NT2/D1 (cell line): Measurements from ENCODE around the gene EIF4G3.

ENCODE experiments used
- YY1 ChIP-seq: IDR thresholded peaks from 2 replicates; pipeline ENCODE4 v1.6.1; 2011; ENCODE audit not compliant: insufficient read length, insufficient read depth
- ZNF274 ChIP-seq: IDR thresholded peaks from 2 replicates; pipeline ENCODE4 v1.6.1; 2011; ENCODE audit warnings: mild to moderate bottlenecking, low read depth, low read length

- no peak for TF ChIP-seq ZNF274
- no peak for TF ChIP-seq YY1
These were observed 176.5 kb downstream of the EIF4G3 start for GRCh38 chr1:21000245-21000594.
